Stomach (tissue), 9 donors: Measurements from ENCODE around the gene MAPK4. TPM values are rescaled to one million over a fixed set of nuclear protein-coding genes. Genes with fewer than 3 reads are reported as not detected.

Source experiments
- DNase-seq, 2 donors: peaks; one replicate each; pipeline versions ENCODE4 v3.0.0 to v3.0.0-alpha.2; 2013 to 2019
- H3K27ac ChIP-seq, 5 donors: fragments of 200-600 bp in 4 of 5; sonication (generic) in 4 of 5; one replicate each; pipeline ENCODE4 v1.5.1; 2013 to 2019; ENCODE audit warnings: mild to moderate bottlenecking in 1 of 5, moderate library complexity in 1 of 5
- H3K27me3 ChIP-seq, 3 donors: fragments of 200-600 bp; sonication (generic); one replicate each; pipeline ENCODE4 v1.5.1; 2017 to 2019; ENCODE audit warnings: mixed run types in 1 of 3
- H3K36me3 ChIP-seq, 4 donors: fragments of 200-600 bp; sonication (generic); 1 replicate in 3 of 4; 2 replicates in 1 of 4; pipeline ENCODE4 v1.5.1; 2016 to 2019
- H3K4me1 ChIP-seq, 4 donors: fragments of 200-600 bp; sonication (generic); one replicate each; pipeline ENCODE4 v1.5.1; 2016 to 2019
- H3K4me3 ChIP-seq, 4 donors: fragments of 200-600 bp; sonication (generic) in 3 of 4; one replicate each; pipeline ENCODE4 v1.5.1; 2016 to 2019; ENCODE audit warnings: mild to moderate bottlenecking in 1 of 4
- H3K9me3 ChIP-seq, 4 donors: fragments of 200-600 bp; sonication (generic); one replicate each; pipeline ENCODE4 v1.5.1; 2016 to 2019
- EP300 ChIP-seq: sonication (generic); formaldehyde crosslinking; IDR thresholded peaks from one replicate; pipeline ENCODE4 v1.6.1; 2017; ENCODE audit warnings: antibody characterized with exemption
- POLR2A ChIP-seq, 4 donors: fragments of 450-650 bp; IDR thresholded peaks; one replicate each; pipeline ENCODE4 v1.6.1; 2016; ENCODE audit warnings: antibody characterized with exemption in 4 of 4, control low read depth in 2 of 4, mild to moderate bottlenecking in 1 of 4, moderate library complexity in 1 of 4
- POLR2AphosphoS5 ChIP-seq, 3 donors: sonication (generic); formaldehyde crosslinking; IDR thresholded peaks; one replicate each; pipeline ENCODE4 v1.6.1; 2016; ENCODE audit warnings: antibody characterized with exemption in 3 of 3
- WGBS, 5 donors: extraction: QIAGEN DNeasy Blood & Tissue Kit in 3 of 5; methylation state at CpG; one replicate each; pipeline versions ENCODE4 v1.1.5 to v1.1.7; 2013 to 2018; 5-methylcytosine and 5-hydroxymethylcytosine counted together
- intact Hi-C: fragments of 100-400 bp; cut with DNase I; formaldehyde crosslinking; loops from one replicate; pipeline ENCODE4 v1.15.1; 2023; ENCODE audit warnings: low total_unique reads
- polyA plus RNA-seq, 3 donors: library from polyadenylated mRNA; stranded (reverse); fragments of 200-250 nt; gene quantifications; one replicate each; pipeline ENCODE4 v1.2.3, GENCODE V29; 2013
- total RNA-seq, 5 donors: library from RNA; depleted of rRNA; stranded (reverse); fragments of >200 nt; gene quantifications; one replicate each; pipeline versions ENCODE4 v1.1.0 to v1.2.3, GENCODE V29; 2014 to 2016
- TF ChIP-seq, protein P1 (sequence below), 7 experiments: fragments of 450-650 bp in 4 of 7; fragments of 200-600 bp in 3 of 7; sonication (generic) in 3 of 7; IDR thresholded peaks; one replicate each; pipeline ENCODE4 v1.5.1; 2016 to 2019; ENCODE audit warnings: antibody characterized with exemption in 7 of 7, control low read depth in 2 of 7, mild to moderate bottlenecking in 1 of 7
- donor health status: healthy with polysubstance abuse.
- donor health status: Bipolar disorder and iron deficiency.
- donor health status: healthy.

Gene MAPK4
- total and polyA plus RNA-seq, 8 donors: 0.19 to 86.0 (median 4.2) TPM

DNA sequence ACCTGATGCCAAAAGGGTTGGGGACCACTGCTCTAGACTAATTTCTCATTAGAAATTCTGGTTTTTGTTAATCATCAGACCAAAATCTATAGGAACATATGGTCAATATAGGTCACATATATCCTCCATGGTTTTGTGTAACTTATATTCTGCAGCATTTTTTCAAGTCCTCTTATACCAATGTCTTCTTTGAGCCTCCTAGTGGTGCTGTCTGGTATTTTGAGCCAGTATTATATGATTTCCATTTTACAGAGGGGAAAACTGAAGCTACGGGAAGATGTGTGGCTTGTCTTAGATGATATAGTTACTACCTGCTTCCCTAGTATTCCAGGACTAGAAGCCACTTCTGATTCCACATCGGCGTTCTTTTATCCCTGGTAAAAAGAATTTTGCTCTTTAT, 13.8 kb downstream of the MAPK4 start:
- H3K9me3 ChIP-seq: no peaks in the 10 kb centered on the region
- intact Hi-C loops: no loop called here
- H3K4me3 ChIP-seq: no peak overlapping the region
- WGBS, 5 donors: 75 to 92% (median 78%) methylated on average over 3 of the region's 3 CpGs
- no peak for TF ChIP-seq POLR2AphosphoS5 (IDR thresholded peaks at IDR 0.05)
- TF ChIP-seq, protein P1, sequence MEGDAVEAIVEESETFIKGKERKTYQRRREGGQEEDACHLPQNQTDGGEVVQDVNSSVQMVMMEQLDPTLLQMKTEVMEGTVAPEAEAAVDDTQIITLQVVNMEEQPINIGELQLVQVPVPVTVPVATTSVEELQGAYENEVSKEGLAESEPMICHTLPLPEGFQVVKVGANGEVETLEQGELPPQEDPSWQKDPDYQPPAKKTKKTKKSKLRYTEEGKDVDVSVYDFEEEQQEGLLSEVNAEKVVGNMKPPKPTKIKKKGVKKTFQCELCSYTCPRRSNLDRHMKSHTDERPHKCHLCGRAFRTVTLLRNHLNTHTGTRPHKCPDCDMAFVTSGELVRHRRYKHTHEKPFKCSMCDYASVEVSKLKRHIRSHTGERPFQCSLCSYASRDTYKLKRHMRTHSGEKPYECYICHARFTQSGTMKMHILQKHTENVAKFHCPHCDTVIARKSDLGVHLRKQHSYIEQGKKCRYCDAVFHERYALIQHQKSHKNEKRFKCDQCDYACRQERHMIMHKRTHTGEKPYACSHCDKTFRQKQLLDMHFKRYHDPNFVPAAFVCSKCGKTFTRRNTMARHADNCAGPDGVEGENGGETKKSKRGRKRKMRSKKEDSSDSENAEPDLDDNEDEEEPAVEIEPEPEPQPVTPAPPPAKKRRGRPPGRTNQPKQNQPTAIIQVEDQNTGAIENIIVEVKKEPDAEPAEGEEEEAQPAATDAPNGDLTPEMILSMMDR (IDR thresholded peaks at IDR 0.05): no peak
- no peak for TF ChIP-seq EP300
- no peak for TF ChIP-seq POLR2A (IDR thresholded peaks at IDR 0.05)
- H3K27ac ChIP-seq: no peak overlapping the region
- no peaks in the 10 kb centered on the region for H3K27me3 ChIP-seq
- no peaks in the 10 kb centered on the region for H3K4me1 ChIP-seq
- DNase-seq: no peak
- no peaks in the 10 kb centered on the region for H3K36me3 ChIP-seq

DNA sequence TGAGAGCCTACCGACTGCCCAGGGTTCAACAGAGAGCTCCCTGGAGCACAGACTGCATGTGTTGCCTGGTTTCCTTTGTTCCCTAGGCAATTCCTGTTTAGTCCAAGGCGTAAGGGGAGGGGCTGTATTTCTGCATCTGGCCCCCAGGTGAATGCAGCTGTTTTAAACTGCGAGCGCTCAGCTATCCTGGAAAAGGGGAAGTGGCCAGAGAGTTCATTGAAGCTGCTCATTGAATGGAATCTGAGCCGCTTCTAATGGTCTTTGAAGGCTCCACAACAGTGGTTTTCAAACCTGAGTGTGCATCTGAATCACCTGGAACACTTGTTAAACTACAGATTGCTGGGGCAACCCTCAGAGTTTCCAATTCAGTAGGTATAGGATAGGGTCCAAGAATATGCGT, 18.1 kb downstream of the MAPK4 start:
- no peak for DNase-seq
- H3K4me3 ChIP-seq: no peak overlapping the region
- no peaks in the 10 kb centered on the region for H3K36me3 ChIP-seq
- no peaks in the 10 kb centered on the region for H3K27me3 ChIP-seq
- peaks cover 0 to 6% (median 0%) of the 10 kb centered on the region in 4 donors for H3K9me3 ChIP-seq
- H3K27ac ChIP-seq: no peak overlapping the region
- TF ChIP-seq EP300: no peak
- TF ChIP-seq POLR2A (IDR thresholded peaks at IDR 0.05): no peak
- TF ChIP-seq POLR2AphosphoS5 (IDR thresholded peaks at IDR 0.05): no peak
- TF ChIP-seq, protein P1 (IDR thresholded peaks at IDR 0.05): no peak
- WGBS, 5 donors: 62 to 76% (median 68%) methylated on average over 6 of the region's 6 CpGs
- H3K4me1 ChIP-seq: no peaks in the 10 kb centered on the region
- intact Hi-C loops: no loop called here

DNA sequence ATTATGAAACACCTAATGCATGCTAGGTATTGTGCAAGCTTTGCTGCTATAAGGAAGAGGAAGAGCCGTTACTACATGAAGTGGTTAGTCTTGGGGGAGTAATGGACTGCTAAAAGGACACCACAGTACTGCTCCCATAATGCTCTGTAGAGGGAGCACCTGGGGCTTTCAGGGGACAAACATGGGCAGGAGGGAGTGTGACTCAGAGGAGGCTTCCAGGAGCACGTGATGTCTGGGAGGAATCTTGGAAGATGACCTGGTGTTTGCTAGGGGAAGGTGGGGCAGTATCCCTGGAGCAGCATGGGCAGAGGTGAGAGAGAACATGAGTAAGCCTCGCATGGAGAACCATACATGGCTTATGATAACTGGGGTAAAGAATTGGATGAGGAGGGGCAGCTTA, 18.8 kb downstream of the MAPK4 start:
- intact Hi-C loops: no loop called here
- TF ChIP-seq POLR2AphosphoS5 (IDR thresholded peaks at IDR 0.05): no peak
- no peak for TF ChIP-seq EP300
- TF ChIP-seq, protein P1 (IDR thresholded peaks at IDR 0.05): no peak
- DNase-seq: no peak
- H3K36me3 ChIP-seq: no peaks in the 10 kb centered on the region
- WGBS, 5 donors: 63 to 77% (median 72%) methylated on average over 3 of the region's 3 CpGs
- H3K27ac ChIP-seq: no peak overlapping the region
- H3K27me3 ChIP-seq: no peaks in the 10 kb centered on the region
- H3K9me3 ChIP-seq: peaks cover 0 to 9% (median 0%) of the 10 kb centered on the region in 4 donors
- H3K4me3 ChIP-seq: no peak overlapping the region
- no peaks in the 10 kb centered on the region for H3K4me1 ChIP-seq

DNA sequence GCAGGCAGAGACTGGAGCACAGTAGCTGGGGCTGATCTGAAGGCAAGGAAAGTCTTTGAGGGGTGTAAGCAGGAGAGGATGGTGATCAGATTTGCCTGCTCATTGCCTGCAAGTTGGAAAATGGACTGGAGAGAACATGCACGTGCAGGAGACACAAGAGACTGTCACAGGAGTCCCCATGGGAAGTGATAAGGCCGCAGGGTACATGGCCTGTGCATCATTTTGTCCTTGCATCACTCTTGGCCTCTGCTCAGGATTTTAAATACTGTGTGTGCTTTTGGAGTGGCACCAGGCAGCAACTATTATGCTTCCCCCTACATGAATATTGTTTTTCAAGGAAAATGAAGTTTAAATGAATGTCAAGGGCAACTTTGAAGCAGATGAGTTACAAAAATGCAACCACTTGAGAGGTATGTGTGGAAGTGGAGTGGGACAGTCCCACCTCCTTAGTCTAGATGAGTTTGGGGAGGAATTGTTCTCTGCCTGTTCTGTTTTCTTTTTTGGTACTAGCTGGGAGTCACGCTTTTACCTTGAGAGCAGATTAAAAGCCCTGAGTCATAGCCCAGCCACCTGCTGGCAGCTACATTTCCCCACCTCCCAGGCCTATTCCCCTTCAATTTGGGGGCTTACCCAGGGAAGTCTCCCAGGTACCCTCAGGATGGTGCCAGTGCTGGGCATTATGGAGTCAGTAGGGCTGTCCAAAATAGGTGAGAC, 19.3 kb downstream of the MAPK4 start:
- H3K9me3 ChIP-seq: peaks cover 0 to 9% (median 0%) of the 10 kb centered on the region in 4 donors
- no peaks in the 10 kb centered on the region for H3K4me1 ChIP-seq
- H3K27me3 ChIP-seq: no peaks in the 10 kb centered on the region
- TF ChIP-seq POLR2A (IDR thresholded peaks at IDR 0.05) (no peak), EP300 (no peak), POLR2AphosphoS5 (IDR thresholded peaks at IDR 0.05) (no peak)
- TF ChIP-seq, protein P1 (IDR thresholded peaks at IDR 0.05): no peak
- H3K4me3 ChIP-seq: no peak overlapping the region
- no peak overlapping the region for H3K27ac ChIP-seq
- WGBS, 5 donors: 63 to 79% (median 73%) methylated on average over 3 of the region's 3 CpGs
- no peaks in the 10 kb centered on the region for H3K36me3 ChIP-seq
- intact Hi-C loops: no loop called here
- DNase-seq: no peak
